ENCODE data around the gene PCSK9.

DNA sequence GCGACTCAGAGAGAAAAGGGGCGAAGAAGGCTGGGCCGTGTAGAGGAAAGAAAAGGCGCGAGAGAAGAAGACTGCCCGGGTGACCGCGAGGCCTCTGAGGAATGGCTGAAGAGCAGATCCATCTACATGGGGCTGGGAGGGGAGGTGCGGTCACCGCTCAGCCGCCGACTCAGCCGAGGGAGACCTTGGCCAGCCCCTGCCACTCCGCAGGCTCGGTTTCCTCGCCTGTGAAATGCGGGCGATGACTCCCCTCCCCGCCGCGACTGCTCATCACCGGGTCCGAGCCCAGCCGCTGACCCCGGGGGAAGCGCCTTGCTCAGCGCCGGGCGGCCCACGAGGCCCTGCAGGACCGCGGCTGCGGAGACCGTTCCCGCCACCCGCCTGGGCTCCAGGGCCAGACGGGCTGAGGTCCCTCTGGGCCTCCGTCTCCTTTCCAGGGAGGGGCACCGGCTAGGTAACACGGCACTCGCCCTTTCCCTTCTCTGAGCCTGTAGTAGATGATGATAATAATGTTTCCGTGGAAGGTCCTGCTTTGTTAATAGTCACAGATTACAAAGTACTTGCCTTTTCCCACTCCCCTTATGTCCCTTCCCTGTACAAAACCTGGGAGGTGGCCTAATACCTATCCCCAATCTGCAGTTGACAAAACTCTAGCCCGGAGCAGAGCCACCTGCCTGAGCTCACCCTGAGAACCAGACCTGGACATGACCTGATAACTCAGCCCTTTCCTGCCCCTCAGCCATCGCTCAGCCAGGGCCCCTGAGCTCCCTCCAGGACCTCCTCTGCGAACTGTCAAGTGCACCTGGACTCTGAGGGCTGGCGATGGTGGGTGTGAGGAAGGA is 42.3 kb upstream of the PCSK9 start:
- TF ChIP-seq, protein P1, sequence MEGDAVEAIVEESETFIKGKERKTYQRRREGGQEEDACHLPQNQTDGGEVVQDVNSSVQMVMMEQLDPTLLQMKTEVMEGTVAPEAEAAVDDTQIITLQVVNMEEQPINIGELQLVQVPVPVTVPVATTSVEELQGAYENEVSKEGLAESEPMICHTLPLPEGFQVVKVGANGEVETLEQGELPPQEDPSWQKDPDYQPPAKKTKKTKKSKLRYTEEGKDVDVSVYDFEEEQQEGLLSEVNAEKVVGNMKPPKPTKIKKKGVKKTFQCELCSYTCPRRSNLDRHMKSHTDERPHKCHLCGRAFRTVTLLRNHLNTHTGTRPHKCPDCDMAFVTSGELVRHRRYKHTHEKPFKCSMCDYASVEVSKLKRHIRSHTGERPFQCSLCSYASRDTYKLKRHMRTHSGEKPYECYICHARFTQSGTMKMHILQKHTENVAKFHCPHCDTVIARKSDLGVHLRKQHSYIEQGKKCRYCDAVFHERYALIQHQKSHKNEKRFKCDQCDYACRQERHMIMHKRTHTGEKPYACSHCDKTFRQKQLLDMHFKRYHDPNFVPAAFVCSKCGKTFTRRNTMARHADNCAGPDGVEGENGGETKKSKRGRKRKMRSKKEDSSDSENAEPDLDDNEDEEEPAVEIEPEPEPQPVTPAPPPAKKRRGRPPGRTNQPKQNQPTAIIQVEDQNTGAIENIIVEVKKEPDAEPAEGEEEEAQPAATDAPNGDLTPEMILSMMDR (IDR thresholded peaks at IDR 0.05 in 2 of 3, conservative IDR thresholded peaks at IDR 0.05 in 1 of 3; ENCODE audit: insufficient read depth in 2 of 3, low read depth in 1 of 3, low read length in 3 of 3): no peak
- TF ChIP-seq RCOR1 (IDR thresholded peaks at IDR 0.05; ENCODE audit: borderline replicate concordance in 1 of 2, low read depth in 2 of 2, low read length in 2 of 2) (no peak), ATF1 (CRISPR knock-in tag; IDR thresholded peaks at IDR 0.05) (no peak), ATF1 (tag; IDR thresholded peaks at IDR 0.05) (no peak), KLF16 (IDR thresholded peaks at IDR 0.05) (no peak), NFE2 (IDR thresholded peaks at IDR 0.05; ENCODE audit: low read depth) (no peak), DPF2 (IDR thresholded peaks at IDR 0.05) (no peak), ZNF408 (CRISPR knock-in tag; IDR thresholded peaks at IDR 0.05; ENCODE audit: low read depth) (no peak), MAZ (CRISPR knock-in tag; conservative IDR thresholded peaks at IDR 0.05 in 1 of 2, IDR thresholded peaks at IDR 0.05 in 1 of 2) (no peak), SIRT6 (IDR thresholded peaks at IDR 0.05; ENCODE audit: low read depth, low read length) (no peak), CBX3 (IDR thresholded peaks at IDR 0.05; ENCODE audit: borderline replicate concordance in 1 of 2, low read length in 2 of 2) (no peak)
- TF ChIP-seq, protein P2, sequence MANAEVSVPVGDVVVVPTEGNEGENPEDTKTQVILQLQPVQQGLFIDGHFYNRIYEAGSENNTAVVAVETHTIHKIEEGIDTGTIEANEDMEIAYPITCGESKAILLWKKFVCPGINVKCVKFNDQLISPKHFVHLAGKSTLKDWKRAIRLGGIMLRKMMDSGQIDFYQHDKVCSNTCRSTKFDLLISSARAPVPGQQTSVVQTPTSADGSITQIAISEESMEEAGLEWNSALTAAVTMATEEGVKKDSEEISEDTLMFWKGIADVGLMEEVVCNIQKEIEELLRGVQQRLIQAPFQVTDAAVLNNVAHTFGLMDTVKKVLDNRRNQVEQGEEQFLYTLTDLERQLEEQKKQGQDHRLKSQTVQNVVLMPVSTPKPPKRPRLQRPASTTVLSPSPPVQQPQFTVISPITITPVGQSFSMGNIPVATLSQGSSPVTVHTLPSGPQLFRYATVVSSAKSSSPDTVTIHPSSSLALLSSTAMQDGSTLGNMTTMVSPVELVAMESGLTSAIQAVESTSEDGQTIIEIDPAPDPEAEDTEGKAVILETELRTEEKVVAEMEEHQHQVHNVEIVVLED (CRISPR knock-in tag; IDR thresholded peaks at IDR 0.05): no peak
- TF ChIP-seq, protein P3, sequence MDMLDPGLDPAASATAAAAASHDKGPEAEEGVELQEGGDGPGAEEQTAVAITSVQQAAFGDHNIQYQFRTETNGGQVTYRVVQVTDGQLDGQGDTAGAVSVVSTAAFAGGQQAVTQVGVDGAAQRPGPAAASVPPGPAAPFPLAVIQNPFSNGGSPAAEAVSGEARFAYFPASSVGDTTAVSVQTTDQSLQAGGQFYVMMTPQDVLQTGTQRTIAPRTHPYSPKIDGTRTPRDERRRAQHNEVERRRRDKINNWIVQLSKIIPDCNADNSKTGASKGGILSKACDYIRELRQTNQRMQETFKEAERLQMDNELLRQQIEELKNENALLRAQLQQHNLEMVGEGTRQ (CRISPR knock-in tag; IDR thresholded peaks at IDR 0.05): no peak
